ENCODE results near the gene CLK3.

CLK3 gene

DNA sequence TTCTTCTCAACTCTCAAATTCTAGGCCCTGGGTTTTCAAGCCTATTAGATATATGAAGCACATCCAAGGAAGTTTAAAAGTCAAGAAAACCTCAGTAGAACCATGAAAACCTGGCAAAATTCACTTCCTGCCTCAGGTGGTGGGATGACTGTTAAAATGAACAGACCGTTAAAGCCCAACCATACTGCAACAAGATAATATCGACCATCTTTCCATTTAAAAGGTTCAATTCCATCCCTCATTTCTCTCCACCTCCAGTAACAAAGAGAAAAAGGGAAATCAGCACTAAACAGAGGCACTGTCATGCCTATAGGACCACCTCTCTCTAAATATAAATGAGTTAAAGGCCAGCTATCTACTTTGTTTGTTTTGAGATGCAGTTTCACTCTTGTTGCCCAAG is 49.0 kb downstream of the CLK3 start:
- no peak overlapping the region for H3K4me3 ChIP-seq (replicated peaks; ENCODE audit: insufficient read depth, low read length)
- TF ChIP-seq POLR2AphosphoS5 (IDR thresholded peaks at IDR 0.05; ENCODE audit: low read depth) (no peak), SPI1 (IDR thresholded peaks at IDR 0.05; ENCODE audit: borderline replicate concordance, low read depth) (no peak), GABPA (IDR thresholded peaks at IDR 0.05; ENCODE audit: low read depth) (no peak)
- TF ChIP-seq, protein P1, sequence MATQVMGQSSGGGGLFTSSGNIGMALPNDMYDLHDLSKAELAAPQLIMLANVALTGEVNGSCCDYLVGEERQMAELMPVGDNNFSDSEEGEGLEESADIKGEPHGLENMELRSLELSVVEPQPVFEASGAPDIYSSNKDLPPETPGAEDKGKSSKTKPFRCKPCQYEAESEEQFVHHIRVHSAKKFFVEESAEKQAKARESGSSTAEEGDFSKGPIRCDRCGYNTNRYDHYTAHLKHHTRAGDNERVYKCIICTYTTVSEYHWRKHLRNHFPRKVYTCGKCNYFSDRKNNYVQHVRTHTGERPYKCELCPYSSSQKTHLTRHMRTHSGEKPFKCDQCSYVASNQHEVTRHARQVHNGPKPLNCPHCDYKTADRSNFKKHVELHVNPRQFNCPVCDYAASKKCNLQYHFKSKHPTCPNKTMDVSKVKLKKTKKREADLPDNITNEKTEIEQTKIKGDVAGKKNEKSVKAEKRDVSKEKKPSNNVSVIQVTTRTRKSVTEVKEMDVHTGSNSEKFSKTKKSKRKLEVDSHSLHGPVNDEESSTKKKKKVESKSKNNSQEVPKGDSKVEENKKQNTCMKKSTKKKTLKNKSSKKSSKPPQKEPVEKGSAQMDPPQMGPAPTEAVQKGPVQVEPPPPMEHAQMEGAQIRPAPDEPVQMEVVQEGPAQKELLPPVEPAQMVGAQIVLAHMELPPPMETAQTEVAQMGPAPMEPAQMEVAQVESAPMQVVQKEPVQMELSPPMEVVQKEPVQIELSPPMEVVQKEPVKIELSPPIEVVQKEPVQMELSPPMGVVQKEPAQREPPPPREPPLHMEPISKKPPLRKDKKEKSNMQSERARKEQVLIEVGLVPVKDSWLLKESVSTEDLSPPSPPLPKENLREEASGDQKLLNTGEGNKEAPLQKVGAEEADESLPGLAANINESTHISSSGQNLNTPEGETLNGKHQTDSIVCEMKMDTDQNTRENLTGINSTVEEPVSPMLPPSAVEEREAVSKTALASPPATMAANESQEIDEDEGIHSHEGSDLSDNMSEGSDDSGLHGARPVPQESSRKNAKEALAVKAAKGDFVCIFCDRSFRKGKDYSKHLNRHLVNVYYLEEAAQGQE (IDR thresholded peaks at IDR 0.05; ENCODE audit: insufficient replicate concordance, low read depth): no peak
- TF ChIP-seq, protein P2, sequence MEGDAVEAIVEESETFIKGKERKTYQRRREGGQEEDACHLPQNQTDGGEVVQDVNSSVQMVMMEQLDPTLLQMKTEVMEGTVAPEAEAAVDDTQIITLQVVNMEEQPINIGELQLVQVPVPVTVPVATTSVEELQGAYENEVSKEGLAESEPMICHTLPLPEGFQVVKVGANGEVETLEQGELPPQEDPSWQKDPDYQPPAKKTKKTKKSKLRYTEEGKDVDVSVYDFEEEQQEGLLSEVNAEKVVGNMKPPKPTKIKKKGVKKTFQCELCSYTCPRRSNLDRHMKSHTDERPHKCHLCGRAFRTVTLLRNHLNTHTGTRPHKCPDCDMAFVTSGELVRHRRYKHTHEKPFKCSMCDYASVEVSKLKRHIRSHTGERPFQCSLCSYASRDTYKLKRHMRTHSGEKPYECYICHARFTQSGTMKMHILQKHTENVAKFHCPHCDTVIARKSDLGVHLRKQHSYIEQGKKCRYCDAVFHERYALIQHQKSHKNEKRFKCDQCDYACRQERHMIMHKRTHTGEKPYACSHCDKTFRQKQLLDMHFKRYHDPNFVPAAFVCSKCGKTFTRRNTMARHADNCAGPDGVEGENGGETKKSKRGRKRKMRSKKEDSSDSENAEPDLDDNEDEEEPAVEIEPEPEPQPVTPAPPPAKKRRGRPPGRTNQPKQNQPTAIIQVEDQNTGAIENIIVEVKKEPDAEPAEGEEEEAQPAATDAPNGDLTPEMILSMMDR (IDR thresholded peaks at IDR 0.05; ENCODE audit: insufficient read depth, low read length): no peak
- H3K27ac ChIP-seq (replicated peaks): no peak overlapping the region
- DNase-seq (ENCODE audit: low read depth in 1 of 2, low spot score in 1 of 2): no peak
- H3K27me3 ChIP-seq (ENCODE audit: insufficient read depth, poor library complexity, severe bottlenecking): no peaks in the 10 kb centered on the region

DNA sequence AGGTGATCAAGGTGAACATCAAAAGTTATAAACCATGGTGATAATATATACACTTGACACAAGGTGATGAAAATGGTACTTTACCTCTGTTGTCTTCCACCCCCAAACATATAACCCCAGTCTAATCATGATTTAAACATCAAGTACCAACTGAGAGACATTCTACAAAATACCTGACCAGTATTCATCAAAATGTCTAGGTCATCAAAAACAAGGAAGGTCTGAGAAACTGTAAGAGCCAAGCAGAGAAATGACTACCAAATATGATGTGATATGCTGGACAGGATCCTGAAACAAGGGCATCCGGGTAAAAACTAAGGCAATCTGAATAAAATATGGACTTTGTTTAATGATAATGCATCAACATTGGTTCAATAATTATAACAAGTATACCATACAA is 52.3 kb downstream of the CLK3 start:
- TF ChIP-seq SPI1 (IDR thresholded peaks at IDR 0.05; ENCODE audit: borderline replicate concordance, low read depth): no peak
- TF ChIP-seq, protein P1 (IDR thresholded peaks at IDR 0.05; ENCODE audit: insufficient replicate concordance, low read depth): no peak
- TF ChIP-seq POLR2AphosphoS5 (IDR thresholded peaks at IDR 0.05; ENCODE audit: low read depth): no peak
- TF ChIP-seq, protein P2 (IDR thresholded peaks at IDR 0.05; ENCODE audit: insufficient read depth, low read length): no peak
- no peak for TF ChIP-seq GABPA (IDR thresholded peaks at IDR 0.05; ENCODE audit: low read depth)
- H3K4me3 ChIP-seq (replicated peaks; ENCODE audit: insufficient read depth, low read length): no peak overlapping the region
- DNase-seq (ENCODE audit: low read depth in 1 of 2, low spot score in 1 of 2): no peak

DNA sequence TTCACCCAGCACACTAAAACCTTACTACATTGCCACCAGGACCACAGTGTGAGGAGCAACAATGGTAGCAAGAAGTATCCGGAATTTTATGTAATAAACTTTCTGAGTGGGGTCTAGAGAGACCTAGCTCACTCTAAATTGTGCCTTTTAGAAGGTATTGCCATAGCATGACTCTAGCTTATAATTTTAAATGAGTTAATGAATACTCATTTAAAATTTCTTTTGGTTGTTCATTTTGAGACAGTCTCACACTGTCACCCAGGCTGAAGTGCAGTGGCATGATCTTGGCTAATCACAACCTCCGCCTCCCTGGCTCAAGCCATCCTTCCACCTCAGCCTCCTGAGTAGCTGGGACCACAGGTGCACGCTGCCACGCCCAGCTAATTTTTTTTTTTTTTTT is 54.0 kb downstream of the CLK3 start:
- no peak overlapping the region for H3K27ac ChIP-seq (replicated peaks)
- TF ChIP-seq GABPA (IDR thresholded peaks at IDR 0.05; ENCODE audit: low read depth): no peak
- no peak for TF ChIP-seq SPI1 (IDR thresholded peaks at IDR 0.05; ENCODE audit: borderline replicate concordance, low read depth)
- TF ChIP-seq POLR2AphosphoS5 (IDR thresholded peaks at IDR 0.05; ENCODE audit: low read depth): no peak
- no peaks in the 10 kb centered on the region for H3K27me3 ChIP-seq (ENCODE audit: insufficient read depth, poor library complexity, severe bottlenecking)
- H3K4me3 ChIP-seq (replicated peaks; ENCODE audit: insufficient read depth, low read length): no peak overlapping the region
- DNase-seq (ENCODE audit: low read depth in 1 of 2, low spot score in 1 of 2): no peak

More for the DNA sequence above, 52.3 kb downstream of the CLK3 start:
- no peaks in the 10 kb centered on the region for H3K27me3 ChIP-seq (ENCODE audit: insufficient read depth, poor library complexity, severe bottlenecking)
- no peak overlapping the region for H3K27ac ChIP-seq (replicated peaks)

DNA sequence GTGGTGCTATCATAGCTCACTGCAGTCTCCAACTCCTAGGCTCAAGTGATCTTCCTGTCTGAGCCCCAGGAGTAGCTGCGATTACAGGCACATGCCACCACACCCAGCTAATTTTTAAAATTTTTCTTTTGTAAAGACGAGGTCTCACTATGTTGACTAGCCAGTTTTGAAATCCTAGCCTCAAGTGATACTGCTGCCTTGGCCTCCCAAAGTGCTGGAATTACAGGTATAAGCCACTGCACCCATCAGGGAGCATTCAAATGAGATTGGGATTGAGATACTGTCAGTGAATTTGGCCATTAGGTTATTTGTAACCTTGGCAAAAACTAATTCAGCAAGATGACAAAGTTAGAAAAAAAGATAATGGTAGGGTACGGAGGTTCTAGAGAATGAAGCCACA is 58.5 kb downstream of the CLK3 start:
- TF ChIP-seq SPI1 (IDR thresholded peaks at IDR 0.05; ENCODE audit: borderline replicate concordance, low read depth) (no peak), GABPA (IDR thresholded peaks at IDR 0.05; ENCODE audit: low read depth) (no peak), POLR2AphosphoS5 (IDR thresholded peaks at IDR 0.05; ENCODE audit: low read depth) (no peak)
- TF ChIP-seq, protein P1 (IDR thresholded peaks at IDR 0.05; ENCODE audit: insufficient replicate concordance, low read depth): no peak
- TF ChIP-seq, protein P2 (IDR thresholded peaks at IDR 0.05; ENCODE audit: insufficient read depth, low read length): no peak
- H3K27ac ChIP-seq (replicated peaks): no peak overlapping the region
- no peak overlapping the region for H3K4me3 ChIP-seq (replicated peaks; ENCODE audit: insufficient read depth, low read length)
- H3K27me3 ChIP-seq (ENCODE audit: insufficient read depth, poor library complexity, severe bottlenecking): no peaks in the 10 kb centered on the region
- DNase-seq (ENCODE audit: low read depth in 1 of 2, low spot score in 1 of 2): no peak

Measured in HL-60 (cell line).